Fibroblast of the aortic adventitia (primary cell): Measurements from ENCODE around the gene ZC3H15. TPM values are rescaled to one million over a fixed set of nuclear protein-coding genes. Genes with fewer than 3 reads are reported as not detected.
A peak's percentile ranks its signal among the peaks of the same experiment; 100 is the strongest.
"Not testable (repeated sequence)": the region's sequence is repeated elsewhere in the genome, so short reads cannot be mapped to it uniquely, and the experiment has no call there.

Source experiments
- DNase-seq: peaks from one replicate; pipeline ENCODE4 v3.0.0-alpha.2; 2010; ENCODE audit warnings: low read depth
- H3K4me3 ChIP-seq: 2 replicates; pipeline ENCODE4 v1.5.1; 2011; ENCODE audit warnings: low read depth, mild to moderate bottlenecking, control low read depth, low read length, moderate library complexity
- total RNA-seq: library from RNA; depleted of rRNA; stranded (reverse); fragments of >200 nt; gene quantifications from 2 replicates; pipeline ENCODE4 v1.2.3, GENCODE V29; 2012; ENCODE audit warnings: low replicate concordance
- TF ChIP-seq, protein P1 (sequence below): IDR thresholded peaks from 2 replicates; pipeline ENCODE4 v1.5.1; 2011; ENCODE audit warnings: mild to moderate bottlenecking, low read length, control low read depth, inconsistent platforms; ENCODE audit not compliant: insufficient read depth

ZC3H15 gene
- total RNA-seq, 1 donor, result 73.0 TPM

GRCh38 chr2:186455613-186456012, 30.4 kb upstream of the ZC3H15 start:
- TF ChIP-seq, protein P1, sequence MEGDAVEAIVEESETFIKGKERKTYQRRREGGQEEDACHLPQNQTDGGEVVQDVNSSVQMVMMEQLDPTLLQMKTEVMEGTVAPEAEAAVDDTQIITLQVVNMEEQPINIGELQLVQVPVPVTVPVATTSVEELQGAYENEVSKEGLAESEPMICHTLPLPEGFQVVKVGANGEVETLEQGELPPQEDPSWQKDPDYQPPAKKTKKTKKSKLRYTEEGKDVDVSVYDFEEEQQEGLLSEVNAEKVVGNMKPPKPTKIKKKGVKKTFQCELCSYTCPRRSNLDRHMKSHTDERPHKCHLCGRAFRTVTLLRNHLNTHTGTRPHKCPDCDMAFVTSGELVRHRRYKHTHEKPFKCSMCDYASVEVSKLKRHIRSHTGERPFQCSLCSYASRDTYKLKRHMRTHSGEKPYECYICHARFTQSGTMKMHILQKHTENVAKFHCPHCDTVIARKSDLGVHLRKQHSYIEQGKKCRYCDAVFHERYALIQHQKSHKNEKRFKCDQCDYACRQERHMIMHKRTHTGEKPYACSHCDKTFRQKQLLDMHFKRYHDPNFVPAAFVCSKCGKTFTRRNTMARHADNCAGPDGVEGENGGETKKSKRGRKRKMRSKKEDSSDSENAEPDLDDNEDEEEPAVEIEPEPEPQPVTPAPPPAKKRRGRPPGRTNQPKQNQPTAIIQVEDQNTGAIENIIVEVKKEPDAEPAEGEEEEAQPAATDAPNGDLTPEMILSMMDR, result no peak
- no peak overlapping the region for H3K4me3 ChIP-seq
- no peak for DNase-seq

DNA sequence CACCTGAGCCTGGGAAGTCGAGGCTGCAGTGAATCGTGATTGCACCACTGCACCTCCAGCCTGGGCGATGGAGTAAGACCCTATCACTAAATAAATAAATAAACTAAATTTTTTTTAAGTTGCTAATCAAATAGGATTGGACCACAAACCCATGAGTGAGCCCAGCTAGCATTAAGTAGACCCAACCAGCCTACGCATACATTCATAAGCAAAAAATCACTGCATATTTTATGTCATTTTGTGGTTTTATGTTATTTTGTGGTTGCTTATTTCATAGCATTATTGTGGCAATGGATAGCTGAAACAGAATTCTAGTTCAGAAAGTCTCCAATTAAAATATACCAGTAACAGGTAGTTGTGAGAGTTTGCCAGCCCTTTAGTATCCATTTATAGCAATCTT, 29.1 kb upstream of the ZC3H15 start:
- H3K4me3 ChIP-seq, result no peak overlapping the region
- peak; percentile 79 for DNase-seq
- TF ChIP-seq, protein P1, result no peak

- no peak for DNase-seq
- TF ChIP-seq, protein P1, result no peak
- no peak overlapping the region for H3K4me3 ChIP-seq
These were observed 28.2 kb upstream of the ZC3H15 start for GRCh38 chr2:186457908-186458307.

DNA sequence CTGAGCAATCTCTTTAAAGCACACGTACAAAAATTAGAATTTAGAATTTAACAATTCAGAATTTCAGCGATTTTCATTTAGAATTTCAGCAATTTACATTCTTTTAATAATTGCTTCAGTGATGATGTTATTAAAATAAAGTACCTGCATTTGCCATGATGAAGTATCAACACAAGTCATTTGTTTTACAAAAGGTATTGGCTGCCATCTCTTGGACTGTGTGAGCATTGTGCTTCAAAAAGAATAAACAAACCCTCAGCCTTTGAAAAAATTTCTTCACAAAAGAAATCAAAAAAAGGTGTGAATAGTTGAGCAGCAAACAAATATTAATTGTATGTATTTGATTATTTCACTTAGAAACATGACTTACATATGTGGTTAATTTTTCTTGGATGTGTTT, 27.1 kb upstream of the ZC3H15 start:
- peak; percentile 44 for DNase-seq
- TF ChIP-seq, protein P1, result peak; percentile 20
- H3K4me3 ChIP-seq, result no peak overlapping the region

GRCh38 chr2:186460465-186460864, 25.6 kb upstream of the ZC3H15 start:
- H3K4me3 ChIP-seq, result no peak overlapping the region
- peak; percentile 35 for DNase-seq
- TF ChIP-seq, protein P1, result peak; percentile 20

GRCh38 chr2:186466743-186467142, 19.3 kb upstream of the ZC3H15 start:
- no peak overlapping the region for H3K4me3 ChIP-seq
- TF ChIP-seq, protein P1, result no peak
- no peak for DNase-seq

DNA sequence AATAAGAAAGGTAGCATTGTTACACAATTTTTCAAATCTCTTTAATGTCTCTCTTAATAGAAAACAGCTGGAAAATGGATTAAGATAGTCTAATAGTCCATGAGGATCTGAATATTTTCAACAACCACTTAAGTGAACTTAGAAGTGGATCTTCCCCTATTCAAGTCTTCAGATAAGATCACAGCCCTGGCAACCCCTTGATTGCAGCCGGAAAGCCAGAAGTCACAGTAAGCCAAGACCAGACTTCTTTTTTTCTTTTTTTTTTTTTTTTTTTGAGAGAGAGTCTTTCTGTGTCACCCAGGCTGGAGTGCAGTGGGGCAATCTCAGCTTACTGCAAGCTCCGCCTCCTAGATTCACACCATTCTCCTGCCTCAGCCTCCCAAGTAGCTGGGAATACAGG, 18.6 kb upstream of the ZC3H15 start:
- TF ChIP-seq, protein P1, result no peak
- H3K4me3 ChIP-seq, result no peak overlapping the region
- no peak for DNase-seq

DNA sequence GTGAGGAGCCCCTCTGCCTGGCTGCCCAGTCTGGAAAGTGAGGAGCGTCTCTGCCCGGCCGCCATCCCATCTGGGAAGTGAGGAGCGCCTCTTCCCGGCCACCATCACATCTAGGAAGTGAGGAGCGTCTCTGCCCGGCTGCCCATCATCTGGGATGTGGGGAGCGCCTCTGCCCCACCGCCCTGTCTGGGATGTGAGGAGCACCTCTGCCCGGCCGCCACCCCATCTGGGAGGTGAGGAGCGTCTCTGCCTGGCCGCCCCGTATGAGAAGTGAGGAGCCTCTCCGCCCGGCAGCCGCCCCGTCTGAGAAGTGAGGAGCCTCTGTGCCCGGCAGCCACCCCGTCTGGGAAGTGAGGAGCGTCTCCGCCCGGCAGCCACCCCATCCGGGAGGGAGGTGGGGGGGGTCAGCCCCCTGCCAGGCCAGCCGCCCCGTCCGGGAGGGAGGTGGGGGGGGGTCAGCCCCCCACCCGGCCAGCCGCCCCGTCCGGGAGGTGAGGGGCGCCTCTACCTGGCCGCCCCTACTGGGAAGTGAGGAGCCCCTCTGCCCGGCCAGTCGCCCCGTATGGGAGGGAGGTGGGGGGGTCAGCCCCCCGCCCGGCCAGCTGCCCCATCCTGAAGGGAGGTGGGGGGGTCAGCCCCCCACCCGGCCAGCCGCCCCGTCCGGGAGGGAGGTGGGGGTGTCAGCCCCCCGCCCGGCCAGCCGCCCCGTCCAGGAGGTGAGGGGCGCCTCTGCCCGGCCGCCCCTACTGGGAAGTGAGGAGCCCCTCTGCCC, 13.2 kb upstream of the ZC3H15 start:
- not testable (repeated sequence) for H3K4me3 ChIP-seq, DNase-seq

GRCh38 chr2:186474239-186474638, 11.8 kb upstream of the ZC3H15 start:
- DNase-seq, H3K4me3 ChIP-seq: not testable (repeated sequence)
